Common myeloid progenitor, CD34-positive (primary cell): Measurements from ENCODE around the gene TSPAN31.

Experiments used
- CTCF ChIA-PET: fragments of 350-600 bp; sonication (Branson Sonifier 250); formaldehyde crosslinking; loops from one replicate; lab custom pipeline; 2021; ENCODE audit warnings: antibody characterized with exemption; lab: Charles Lee
- POLR2A ChIA-PET: fragments of 350-600 bp; sonication (Branson Sonifier 250); formaldehyde crosslinking; loops from one replicate; lab custom pipeline; 2021; ENCODE audit warnings: antibody characterized with exemption; lab: Charles Lee
- DNase-seq, 3 donors: peaks; one replicate each; pipeline versions ENCODE4 v3.0.0 to v3.0.0-alpha.2; 2013
- H3K27ac ChIP-seq, 2 experiments: 1 replicate in 1 of 2; 2 replicates in 1 of 2; pipeline ENCODE4 v1.7.0; 2013; ENCODE audit warnings: inconsistent platforms in 2 of 2, low read length in 2 of 2, mild to moderate bottlenecking in 2 of 2, low read depth in 1 of 2, moderate library complexity in 1 of 2; ENCODE audit not compliant: severe bottlenecking in 2 of 2, insufficient read depth in 1 of 2, poor library complexity in 1 of 2
- H3K27me3 ChIP-seq, 5 experiments: replicated peaks in 2 of 5; 1 replicate in 3 of 5; 2 replicates in 2 of 5; pipeline versions ENCODE4 v1.6.1 to v1.7.0; 2013; ENCODE audit warnings: low read length in 4 of 5, mild to moderate bottlenecking in 2 of 5, moderate library complexity in 2 of 5, inconsistent platforms in 1 of 5; ENCODE audit not compliant: insufficient read depth in 5 of 5, control insufficient read depth in 4 of 5
- H3K36me3 ChIP-seq, 4 experiments: 1 replicate in 2 of 4; 2 replicates in 2 of 4; pipeline versions ENCODE4 v1.6.1 to v1.7.0; 2013; ENCODE audit warnings: low read length in 3 of 4, control low read depth in 1 of 4, mild to moderate bottlenecking in 1 of 4; ENCODE audit not compliant: control insufficient read depth in 4 of 4, insufficient read depth in 4 of 4
- H3K4me1 ChIP-seq, 4 experiments: 1 replicate in 3 of 4; 2 replicates in 1 of 4; pipeline versions ENCODE4 v1.6.1 to v1.7.1; 2013; ENCODE audit warnings: low read length in 3 of 4, mild to moderate bottlenecking in 3 of 4, control low read depth in 1 of 4, inconsistent platforms in 1 of 4, moderate library complexity in 1 of 4; ENCODE audit not compliant: control insufficient read depth in 4 of 4, insufficient read depth in 4 of 4; ENCODE audit errors: control extremely low read depth in 1 of 4
- H3K4me3 ChIP-seq, 7 experiments: 1 replicate in 4 of 7; 2 replicates in 3 of 7; pipeline versions ENCODE4 v1.5.1 to v1.7.0; 2013; ENCODE audit warnings: mild to moderate bottlenecking in 7 of 7, low read length in 6 of 7, moderate library complexity in 6 of 7, inconsistent platforms in 2 of 7, low read depth in 2 of 7, control low read depth in 1 of 7; ENCODE audit not compliant: insufficient read depth in 4 of 7, control insufficient read depth in 1 of 7; ENCODE audit errors: extremely low read depth in 1 of 7
- H3K9me3 ChIP-seq, 5 experiments: 1 replicate in 4 of 5; 2 replicates in 1 of 5; pipeline versions ENCODE4 v1.6.1 to v1.7.1; 2013; ENCODE audit warnings: low read length in 4 of 5, mild to moderate bottlenecking in 2 of 5, inconsistent platforms in 1 of 5, low read depth in 1 of 5, moderate library complexity in 1 of 5; ENCODE audit not compliant: control insufficient read depth in 4 of 5, insufficient read depth in 2 of 5; ENCODE audit errors: control extremely low read depth in 1 of 5
- WGBS: methylation state at CpG from one replicate; pipeline ENCODE4 v1.1.5; 2013; ENCODE audit not compliant: insufficient coverage; 5-methylcytosine and 5-hydroxymethylcytosine counted together

Gene TSPAN31

DNA sequence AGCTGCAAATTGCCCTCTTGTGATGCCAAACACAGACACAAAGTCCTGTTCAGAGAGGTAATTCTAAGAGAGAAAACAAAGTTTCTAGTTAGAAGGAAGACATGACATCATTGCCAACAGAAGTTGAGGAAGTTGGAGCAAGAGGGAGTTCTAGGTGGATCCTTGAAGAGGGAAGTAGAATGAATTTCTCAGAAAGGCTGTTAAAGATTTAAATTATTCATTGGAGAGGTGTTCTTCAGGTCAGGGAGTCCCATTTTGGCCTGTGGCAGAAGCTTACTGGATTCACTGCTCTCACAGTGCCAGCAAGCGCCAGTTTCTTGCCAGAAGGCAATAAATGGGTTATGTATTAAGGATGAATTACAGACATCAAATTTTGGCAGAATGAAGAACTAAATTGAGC lies 53.1 kb downstream of the TSPAN31 start:
- POLR2A ChIA-PET: no interaction called here
- CTCF ChIA-PET: interaction anchor here (0.6 to 7.1 kb wide), 8 partner anchors 9 to 98 kb away, joined by 3 to 41 read pairs (median 4); partner anchors contain the start of gene AVIL
- Histone ChIP-seq H3K36me3 (peaks cover 23 to 68% (median 54%) of the 10 kb centered on the region in 4 experiments), H3K27me3 (no peaks in the 10 kb centered on the region), H3K27ac (peak overlapping the region in 1 of 2 experiments; percentile 63), H3K9me3 (no peaks in the 10 kb centered on the region), H3K4me1 (peaks cover 0 to 7% (median 0%) of the 10 kb centered on the region in 4 experiments), H3K4me3 (no peak overlapping the region)
- DNase-seq: no peak
- WGBS: 100% methylated on average over 1 of the region's 1 CpG
